Measurements from ENCODE around the gene GALE.

Gene GALE

DNA sequence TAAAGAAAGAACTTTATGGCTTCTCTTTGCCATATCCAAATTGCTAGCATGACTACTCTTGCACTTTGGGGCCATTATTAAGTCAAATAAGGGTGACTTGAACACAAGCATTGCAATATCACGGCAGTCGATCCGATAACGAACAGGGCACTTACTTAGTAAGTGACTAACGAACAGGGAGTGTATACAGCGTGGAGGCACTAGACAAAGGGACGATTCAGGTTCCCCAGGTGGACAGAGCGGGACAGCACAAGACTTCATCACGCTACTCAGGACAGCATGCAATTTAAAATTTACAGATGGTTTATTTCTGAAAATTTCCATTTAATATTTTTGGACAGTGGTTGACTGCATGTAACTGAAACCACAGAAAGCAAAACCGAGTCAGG, 27.7 kb downstream of the GALE start:
- H3K27me3 ChIP-seq (ENCODE audit: control insufficient read depth in 1 of 2, insufficient read depth in 2 of 2, low read length in 2 of 2): no peaks in the 10 kb centered on the region
- no peak overlapping the region for H3K4me3 ChIP-seq (ENCODE audit: low read length in 2 of 2)
- H3K36me3 ChIP-seq (ENCODE audit: control insufficient read depth in 2 of 2, insufficient read depth in 2 of 2, low read length in 2 of 2): no peaks in the 10 kb centered on the region
- H3K9ac ChIP-seq (ENCODE audit: low read length in 2 of 2): no peak overlapping the region
- H3K27ac ChIP-seq (ENCODE audit: low read length): no peak overlapping the region
- H3K4me1 ChIP-seq (ENCODE audit: control insufficient read depth, insufficient read depth, low read length): peaks cover 9% of the 10 kb centered on the region
- H3K9me3 ChIP-seq (ENCODE audit: control insufficient read depth in 2 of 2, low read length in 2 of 2): no peaks in the 10 kb centered on the region

DNA sequence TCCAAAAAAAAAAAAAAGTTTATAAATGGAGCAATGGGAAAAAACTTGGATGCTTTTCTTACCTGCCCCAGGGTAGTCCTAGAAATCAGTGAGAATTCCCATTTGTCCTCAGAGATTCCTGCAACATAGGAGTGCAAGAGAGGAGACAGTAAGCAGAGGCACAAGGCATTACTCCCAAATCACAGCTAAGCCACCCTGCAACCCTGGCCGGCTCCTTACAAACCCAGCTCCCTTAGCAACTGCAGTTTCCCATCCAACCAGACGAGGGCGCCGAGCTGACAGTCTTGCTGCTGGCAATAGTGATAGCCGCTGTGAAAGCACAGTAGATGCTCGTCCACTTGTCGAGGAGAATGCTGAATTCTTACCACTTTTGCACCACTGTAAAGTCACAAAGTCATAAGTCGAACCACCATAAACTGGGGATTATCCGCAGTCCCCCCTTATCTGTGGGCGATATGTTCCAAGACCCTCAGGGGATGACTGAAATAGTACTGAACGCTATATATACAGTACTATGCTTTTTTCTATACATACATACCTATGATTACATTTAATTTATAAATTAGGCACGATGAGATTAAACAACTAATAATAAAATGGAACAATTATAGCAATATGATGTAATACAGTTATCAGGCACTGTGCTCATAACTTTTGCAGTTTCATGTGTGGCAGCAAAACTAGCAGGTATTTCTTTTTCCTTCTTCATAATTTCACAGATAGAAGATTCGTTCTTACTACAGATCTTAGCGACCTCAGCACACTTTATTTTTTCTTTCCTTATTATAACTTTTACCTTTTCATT, 28.3 kb downstream of the GALE start:
- H3K27me3 ChIP-seq (ENCODE audit: control insufficient read depth in 1 of 2, insufficient read depth in 2 of 2, low read length in 2 of 2): no peaks in the 10 kb centered on the region
- no peaks in the 10 kb centered on the region for H3K9me3 ChIP-seq (ENCODE audit: control insufficient read depth in 2 of 2, low read length in 2 of 2)
- peaks cover 4% of the 10 kb centered on the region for H3K4me1 ChIP-seq (ENCODE audit: control insufficient read depth, insufficient read depth, low read length)
- no peak overlapping the region for H3K27ac ChIP-seq (ENCODE audit: low read length)
- no peak overlapping the region for H3K4me3 ChIP-seq (ENCODE audit: low read length in 2 of 2)
- H3K9ac ChIP-seq (ENCODE audit: low read length in 2 of 2): peak overlapping the region in 1 of 2 donors; percentile 5
- peaks cover 0 to 3% of the 10 kb centered on the region in 2 donors for H3K36me3 ChIP-seq (ENCODE audit: control insufficient read depth in 2 of 2, insufficient read depth in 2 of 2, low read length in 2 of 2)

DNA sequence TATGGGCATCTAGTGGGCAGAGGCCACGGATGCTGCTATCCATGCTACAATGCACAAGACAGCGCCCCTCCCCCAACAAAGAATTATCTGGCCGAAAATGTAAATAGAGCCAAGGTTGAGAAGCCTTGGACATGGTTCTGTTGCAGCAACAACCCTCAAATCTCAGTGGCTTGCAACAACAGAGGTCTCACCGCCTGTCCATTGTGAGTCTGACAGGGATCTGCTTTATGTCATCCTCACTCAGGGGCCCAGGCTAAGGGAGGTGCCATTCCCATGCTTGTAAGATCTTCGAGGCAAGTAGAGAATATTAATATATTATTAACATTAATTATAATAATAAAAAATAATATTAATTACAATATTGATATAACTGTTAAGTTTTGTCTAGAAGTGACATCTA, 31.8 kb downstream of the GALE start:
- Histone ChIP-seq H3K9ac (ENCODE audit: low read length in 2 of 2) (no peak overlapping the region), H3K4me3 (ENCODE audit: low read length in 2 of 2) (no peak overlapping the region), H3K27ac (ENCODE audit: low read length) (no peak overlapping the region), H3K9me3 (ENCODE audit: control insufficient read depth in 2 of 2, low read length in 2 of 2) (no peaks in the 10 kb centered on the region), H3K36me3 (ENCODE audit: control insufficient read depth in 2 of 2, insufficient read depth in 2 of 2, low read length in 2 of 2) (peaks cover 0 to 8% of the 10 kb centered on the region in 2 donors), H3K27me3 (ENCODE audit: control insufficient read depth in 1 of 2, insufficient read depth in 2 of 2, low read length in 2 of 2) (no peaks in the 10 kb centered on the region), H3K4me1 (ENCODE audit: control insufficient read depth, insufficient read depth, low read length) (peaks cover 3% of the 10 kb centered on the region)

DNA sequence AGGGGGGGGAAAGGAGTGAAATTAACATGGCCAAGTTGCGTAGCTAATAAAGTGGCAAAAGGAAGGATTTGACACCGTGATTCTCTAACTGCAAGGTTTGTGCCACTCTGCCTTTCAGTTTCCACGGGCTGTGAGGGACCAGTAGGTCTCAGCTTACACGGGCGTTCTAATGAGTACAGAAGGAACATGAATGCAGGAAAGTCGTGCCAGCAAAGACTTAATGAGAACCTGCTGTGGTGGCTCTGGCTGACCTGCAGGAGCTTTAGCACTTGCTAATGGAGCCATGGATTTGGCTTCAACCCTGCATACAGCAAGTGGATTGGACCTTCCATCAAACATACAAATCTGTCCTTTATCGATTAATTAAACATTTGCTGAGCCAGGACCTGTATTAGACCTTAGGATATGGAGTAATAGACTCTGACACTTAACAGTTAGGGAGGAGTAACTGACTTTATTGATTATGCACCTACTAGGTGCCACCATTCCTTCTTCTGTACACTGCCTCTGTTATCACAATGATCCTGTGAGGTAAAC, 37.4 kb downstream of the GALE start:
- H3K27ac ChIP-seq (ENCODE audit: low read length): peak overlapping the region; percentile 62
- no peaks in the 10 kb centered on the region for H3K9me3 ChIP-seq (ENCODE audit: control insufficient read depth in 2 of 2, low read length in 2 of 2)
- H3K27me3 ChIP-seq (ENCODE audit: control insufficient read depth in 1 of 2, insufficient read depth in 2 of 2, low read length in 2 of 2): no peaks in the 10 kb centered on the region
- H3K36me3 ChIP-seq (ENCODE audit: control insufficient read depth in 2 of 2, insufficient read depth in 2 of 2, low read length in 2 of 2): peaks cover 28 to 29% of the 10 kb centered on the region in 2 donors
- H3K9ac ChIP-seq (ENCODE audit: low read length in 2 of 2): no peak overlapping the region
- no peak overlapping the region for H3K4me3 ChIP-seq (ENCODE audit: low read length in 2 of 2)
- peaks cover 4% of the 10 kb centered on the region for H3K4me1 ChIP-seq (ENCODE audit: control insufficient read depth, insufficient read depth, low read length)

DNA sequence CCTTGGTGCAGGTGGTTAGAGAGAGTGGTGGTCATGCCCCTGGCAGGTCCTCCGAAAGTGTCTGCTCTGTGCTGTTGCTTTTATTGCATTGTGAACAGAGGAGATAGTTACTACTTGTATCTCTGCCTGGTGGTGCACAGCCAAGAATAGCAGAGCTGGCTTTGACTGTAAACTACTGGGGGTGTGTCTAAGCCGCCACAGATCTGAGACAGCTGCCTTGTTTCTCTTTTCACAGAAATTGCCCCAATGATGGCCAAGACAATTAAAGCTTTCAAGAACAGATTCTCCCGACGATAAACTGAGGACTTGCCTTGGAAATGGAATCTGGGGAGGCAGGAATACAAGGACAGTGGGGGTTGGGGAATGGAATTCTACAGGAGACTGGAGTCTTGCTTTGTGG, 41.3 kb downstream of the GALE start:
- Histone ChIP-seq H3K4me3 (ENCODE audit: low read length in 2 of 2) (no peak overlapping the region), H3K27ac (ENCODE audit: low read length) (no peak overlapping the region), H3K9ac (ENCODE audit: low read length in 2 of 2) (no peak overlapping the region), H3K9me3 (ENCODE audit: control insufficient read depth in 2 of 2, low read length in 2 of 2) (no peaks in the 10 kb centered on the region), H3K27me3 (ENCODE audit: control insufficient read depth in 1 of 2, insufficient read depth in 2 of 2, low read length in 2 of 2) (no peaks in the 10 kb centered on the region), H3K36me3 (ENCODE audit: control insufficient read depth in 2 of 2, insufficient read depth in 2 of 2, low read length in 2 of 2) (peaks cover 48 to 56% of the 10 kb centered on the region in 2 donors), H3K4me1 (ENCODE audit: control insufficient read depth, insufficient read depth, low read length) (peaks cover 4% of the 10 kb centered on the region)

DNA sequence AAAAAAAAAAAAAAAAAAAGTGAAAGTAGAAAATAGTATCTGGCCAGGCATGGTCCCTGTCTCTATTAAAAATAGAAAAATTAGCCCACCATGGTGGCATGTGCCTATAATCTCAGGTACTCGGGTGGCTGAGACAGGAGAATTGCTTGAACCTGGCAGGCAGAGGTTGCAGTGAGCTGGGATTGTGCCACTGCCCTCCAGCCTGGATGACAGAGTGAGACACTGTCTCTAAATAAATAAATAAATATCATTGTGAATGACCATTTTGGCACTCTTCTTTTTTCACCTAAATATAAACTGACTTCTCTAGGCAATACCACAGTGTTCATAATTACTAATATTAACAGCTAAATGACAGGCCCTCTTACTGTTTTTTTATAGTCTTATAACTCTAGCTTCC, 42.7 kb downstream of the GALE start:
- H3K9ac ChIP-seq (ENCODE audit: low read length in 2 of 2): no peak overlapping the region
- no peak overlapping the region for H3K27ac ChIP-seq (ENCODE audit: low read length)
- peaks cover 2% of the 10 kb centered on the region for H3K4me1 ChIP-seq (ENCODE audit: control insufficient read depth, insufficient read depth, low read length)
- no peaks in the 10 kb centered on the region for H3K9me3 ChIP-seq (ENCODE audit: control insufficient read depth in 2 of 2, low read length in 2 of 2)
- no peak overlapping the region for H3K4me3 ChIP-seq (ENCODE audit: low read length in 2 of 2)
- H3K27me3 ChIP-seq (ENCODE audit: control insufficient read depth in 1 of 2, insufficient read depth in 2 of 2, low read length in 2 of 2): no peaks in the 10 kb centered on the region
- peaks cover 63 to 66% of the 10 kb centered on the region in 2 donors for H3K36me3 ChIP-seq (ENCODE audit: control insufficient read depth in 2 of 2, insufficient read depth in 2 of 2, low read length in 2 of 2)

DNA sequence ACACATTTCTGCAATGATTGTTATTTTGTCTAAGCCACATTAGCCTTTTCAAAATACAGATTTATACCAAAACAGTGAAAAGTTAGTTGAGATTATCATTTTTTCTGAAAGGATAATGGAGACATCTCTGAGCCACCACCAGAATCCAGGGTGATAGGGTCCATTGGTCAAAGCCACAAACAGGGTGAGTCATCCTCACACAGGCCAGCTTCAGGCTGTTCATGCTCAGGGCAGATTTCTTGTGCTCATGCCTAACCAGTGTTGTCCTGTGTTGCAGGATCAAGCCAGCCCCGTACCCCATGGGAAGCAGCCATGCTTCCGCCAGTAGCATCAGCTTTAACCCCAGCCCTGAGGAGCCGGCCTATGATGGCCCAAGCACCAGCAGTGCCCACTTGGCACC, 43.9 kb downstream of the GALE start:
- Histone ChIP-seq H3K27me3 (ENCODE audit: control insufficient read depth in 1 of 2, insufficient read depth in 2 of 2, low read length in 2 of 2) (no peaks in the 10 kb centered on the region), H3K4me3 (ENCODE audit: low read length in 2 of 2) (no peak overlapping the region), H3K27ac (ENCODE audit: low read length) (no peak overlapping the region), H3K36me3 (ENCODE audit: control insufficient read depth in 2 of 2, insufficient read depth in 2 of 2, low read length in 2 of 2) (peaks cover 74% of the 10 kb centered on the region in 2 donors), H3K9me3 (ENCODE audit: control insufficient read depth in 2 of 2, low read length in 2 of 2) (no peaks in the 10 kb centered on the region), H3K4me1 (ENCODE audit: control insufficient read depth, insufficient read depth, low read length) (peaks cover 2% of the 10 kb centered on the region), H3K9ac (ENCODE audit: low read length in 2 of 2) (no peak overlapping the region)

DNA sequence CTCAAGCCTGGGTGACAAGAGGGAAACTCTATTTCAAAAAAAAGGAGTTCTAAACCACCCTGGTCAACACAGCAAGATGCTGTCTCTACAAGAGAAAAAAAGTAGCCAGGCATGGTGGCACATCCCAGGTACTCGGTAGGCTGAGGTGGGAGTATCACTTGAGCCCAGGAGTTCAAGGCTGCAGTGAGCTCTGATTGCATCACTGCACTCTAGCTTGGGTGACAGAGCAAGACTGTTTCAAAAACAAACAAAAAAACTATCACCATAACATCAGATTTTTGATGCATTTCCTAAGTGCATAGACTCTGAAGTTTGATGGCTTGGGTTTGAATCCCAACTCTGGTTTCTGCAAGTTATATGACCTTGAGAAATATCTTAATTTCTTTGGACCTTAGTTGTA, 47.6 kb downstream of the GALE start:
- Histone ChIP-seq H3K9me3 (ENCODE audit: control insufficient read depth in 2 of 2, low read length in 2 of 2) (no peaks in the 10 kb centered on the region), H3K36me3 (ENCODE audit: control insufficient read depth in 2 of 2, insufficient read depth in 2 of 2, low read length in 2 of 2) (peaks cover 63 to 66% of the 10 kb centered on the region in 2 donors), H3K27ac (ENCODE audit: low read length) (no peak overlapping the region), H3K4me3 (ENCODE audit: low read length in 2 of 2) (no peak overlapping the region), H3K4me1 (ENCODE audit: control insufficient read depth, insufficient read depth, low read length) (no peaks in the 10 kb centered on the region), H3K9ac (ENCODE audit: low read length in 2 of 2) (no peak overlapping the region), H3K27me3 (ENCODE audit: control insufficient read depth in 1 of 2, insufficient read depth in 2 of 2, low read length in 2 of 2) (no peaks in the 10 kb centered on the region)

DNA sequence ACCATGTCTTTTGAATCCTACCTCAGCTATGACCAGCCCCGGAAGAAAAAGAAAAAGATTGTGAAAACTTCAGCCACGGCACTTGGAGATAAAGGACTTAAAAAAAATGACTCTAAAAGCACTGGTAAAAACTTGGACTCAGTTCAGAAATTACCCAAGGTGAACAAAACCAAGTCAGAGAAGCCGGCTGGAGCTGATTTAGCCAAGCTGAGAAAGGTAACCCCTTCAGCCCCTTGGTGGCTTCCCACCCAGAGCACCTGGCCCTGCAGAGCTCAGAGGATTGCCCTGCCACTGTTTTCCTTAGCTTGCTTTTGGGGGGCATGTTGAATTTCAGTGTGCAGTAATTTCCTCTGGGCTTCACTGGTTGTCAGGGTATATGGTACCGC, 48.7 kb downstream of the GALE start:
- H3K27ac ChIP-seq (ENCODE audit: low read length): no peak overlapping the region
- no peaks in the 10 kb centered on the region for H3K9me3 ChIP-seq (ENCODE audit: control insufficient read depth in 2 of 2, low read length in 2 of 2)
- peaks cover 58% of the 10 kb centered on the region in 2 donors for H3K36me3 ChIP-seq (ENCODE audit: control insufficient read depth in 2 of 2, insufficient read depth in 2 of 2, low read length in 2 of 2)
- no peak overlapping the region for H3K4me3 ChIP-seq (ENCODE audit: low read length in 2 of 2)
- no peaks in the 10 kb centered on the region for H3K27me3 ChIP-seq (ENCODE audit: control insufficient read depth in 1 of 2, insufficient read depth in 2 of 2, low read length in 2 of 2)
- no peaks in the 10 kb centered on the region for H3K4me1 ChIP-seq (ENCODE audit: control insufficient read depth, insufficient read depth, low read length)
- no peak overlapping the region for H3K9ac ChIP-seq (ENCODE audit: low read length in 2 of 2)

DNA sequence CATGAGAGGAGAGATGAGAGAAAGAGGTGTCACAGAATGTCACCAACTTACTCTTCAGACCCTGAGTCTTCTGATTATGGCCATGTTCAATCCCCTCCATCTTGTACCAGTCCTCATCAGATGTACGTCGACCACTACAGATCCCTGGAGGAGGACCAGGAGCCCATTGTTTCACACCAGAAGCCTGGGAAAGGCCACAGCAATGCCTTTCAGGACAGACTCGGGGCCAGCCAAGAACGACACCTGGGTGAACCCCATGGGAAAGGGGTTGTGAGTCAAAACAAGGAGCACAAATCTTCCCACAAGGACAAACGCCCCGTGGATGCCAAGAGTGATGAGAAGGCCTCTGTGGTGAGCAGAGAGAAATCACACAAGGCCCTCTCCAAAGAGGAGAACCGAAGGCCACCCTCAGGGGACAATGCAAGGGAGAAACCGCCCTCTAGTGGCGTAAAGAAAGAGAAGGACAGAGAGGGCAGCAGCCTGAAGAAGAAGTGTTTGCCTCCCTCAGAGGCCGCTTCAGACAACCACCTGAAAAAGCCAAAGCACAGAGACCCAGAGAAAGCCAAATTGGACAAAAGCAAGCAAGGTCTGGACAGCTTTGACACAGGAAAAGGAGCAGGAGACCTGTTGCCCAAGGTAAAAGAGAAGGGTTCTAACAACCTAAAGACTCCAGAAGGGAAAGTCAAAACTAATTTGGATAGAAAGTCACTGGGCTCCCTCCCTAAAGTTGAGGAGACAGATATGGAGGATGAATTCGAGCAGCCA, 49.3 kb downstream of the GALE start:
- Histone ChIP-seq H3K27me3 (ENCODE audit: control insufficient read depth in 1 of 2, insufficient read depth in 2 of 2, low read length in 2 of 2) (no peaks in the 10 kb centered on the region), H3K9ac (ENCODE audit: low read length in 2 of 2) (no peak overlapping the region), H3K27ac (ENCODE audit: low read length) (no peak overlapping the region), H3K9me3 (ENCODE audit: control insufficient read depth in 2 of 2, low read length in 2 of 2) (no peaks in the 10 kb centered on the region), H3K4me3 (ENCODE audit: low read length in 2 of 2) (no peak overlapping the region), H3K4me1 (ENCODE audit: control insufficient read depth, insufficient read depth, low read length) (no peaks in the 10 kb centered on the region), H3K36me3 (ENCODE audit: control insufficient read depth in 2 of 2, insufficient read depth in 2 of 2, low read length in 2 of 2) (peaks cover 53% of the 10 kb centered on the region in 2 donors)

DNA sequence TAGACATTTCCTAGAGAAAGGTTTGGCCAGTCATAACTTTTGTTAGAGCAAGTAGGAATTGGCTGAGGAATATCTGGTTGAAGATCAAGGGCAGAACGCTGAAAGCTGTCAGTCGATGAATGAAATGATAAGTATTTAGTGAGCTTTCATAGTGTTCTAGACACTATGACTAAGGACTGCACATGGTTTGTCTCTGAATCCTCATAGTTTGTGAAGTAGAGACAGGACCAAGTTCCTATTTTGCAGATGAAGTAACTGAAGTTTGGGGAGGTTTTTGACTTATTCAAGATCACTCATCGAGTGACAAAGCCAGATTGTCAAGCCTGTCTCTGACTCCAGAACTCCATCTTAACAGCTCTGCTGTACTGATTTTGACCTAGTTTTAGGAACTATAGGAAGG, 52.5 kb downstream of the GALE start:
- Histone ChIP-seq H3K4me1 (ENCODE audit: control insufficient read depth, insufficient read depth, low read length) (peaks cover 7% of the 10 kb centered on the region), H3K9ac (ENCODE audit: low read length in 2 of 2) (no peak overlapping the region), H3K4me3 (ENCODE audit: low read length in 2 of 2) (no peak overlapping the region), H3K27ac (ENCODE audit: low read length) (no peak overlapping the region), H3K27me3 (ENCODE audit: control insufficient read depth in 1 of 2, insufficient read depth in 2 of 2, low read length in 2 of 2) (no peaks in the 10 kb centered on the region), H3K36me3 (ENCODE audit: control insufficient read depth in 2 of 2, insufficient read depth in 2 of 2, low read length in 2 of 2) (peaks cover 23 to 30% of the 10 kb centered on the region in 2 donors), H3K9me3 (ENCODE audit: control insufficient read depth in 2 of 2, low read length in 2 of 2) (no peaks in the 10 kb centered on the region)
